ENCODE results near the gene CA11. TPM values are rescaled to one million over a fixed set of nuclear protein-coding genes. Genes with fewer than 3 reads are reported as not detected.

Gene CA11
- total and polyA plus RNA-seq, 9 of the 15 experiments (the other 6 are each of a cell fraction or from before 2014, with no cell fraction given) = 2.9 to 19.9 (median 8.3) TPM

- 0 out of 2 replicates have a peak, but pooled peaks have one; percentile 12 for TF ChIP-seq ZBTB40 (IDR thresholded peaks at IDR 0.05)
- no peak for TF ChIP-seq ZBTB40 (CRISPR knock-in tag; IDR thresholded peaks at IDR 0.05)
- no peak for TF ChIP-seq NFXL1 (CRISPR knock-in tag; IDR thresholded peaks at IDR 0.05)
- no peak for TF ChIP-seq PTBP1 (IDR thresholded peaks at IDR 0.05; ENCODE audit: low read depth, low read length)
- TF ChIP-seq ZNF830 (CRISPR knock-in tag; IDR thresholded peaks at IDR 0.05) = no peak
- TF ChIP-seq FOXM1 (IDR thresholded peaks at IDR 0.05; ENCODE audit: low read depth) = peak; percentile 65
- TF ChIP-seq FOXM1 (CRISPR knock-in tag; IDR thresholded peaks at IDR 0.05; ENCODE audit: low read depth) = no peak
- TF ChIP-seq ZBTB1 (CRISPR knock-in tag; IDR thresholded peaks at IDR 0.05; ENCODE audit: borderline replicate concordance, low read depth) = no peak
- no peak for TF ChIP-seq SRSF9 (IDR thresholded peaks at IDR 0.05; ENCODE audit: borderline replicate concordance, low read depth, low read length)
- peak; percentile 31; the same call in 1 of the 2 replicates for TF ChIP-seq NFRKB (IDR thresholded peaks at IDR 0.05; ENCODE audit: low read depth)
- TF ChIP-seq KAT7 (CRISPR knock-in tag; IDR thresholded peaks at IDR 0.05; ENCODE audit: borderline replicate concordance) = 0 out of 2 replicates have a peak, but pooled peaks have one; percentile 21
- TF ChIP-seq SMAD2 (IDR thresholded peaks at IDR 0.05; ENCODE audit: low read depth, low read length) = no peak
- TF ChIP-seq NCOA4 (IDR thresholded peaks at IDR 0.05; ENCODE audit: partially characterized antibody) = no peak
- TF ChIP-seq HINFP (tag; conservative IDR thresholded peaks at IDR 0.05; ENCODE audit: low read depth) = no peak
- no peak for TF ChIP-seq ASH1L (IDR thresholded peaks at IDR 0.05; ENCODE audit: borderline replicate concordance, low read depth, partially characterized antibody)
- TF ChIP-seq FIP1L1 (IDR thresholded peaks at IDR 0.05; ENCODE audit: low read depth, low read length, poor library complexity, severe bottlenecking) = no peak
These were observed 11.3 kb downstream of the CA11 start (continued) for GRCh38 chr19:48634424-48635262.

Data from K562 (cell line).